Fibroblast of mammary gland (primary cell): ENCODE measurements around the gene CUL5.

Experiments
- DNase-seq: peaks from one replicate; pipeline ENCODE4 v3.0.0-alpha.2; 2010; ENCODE audit warnings: low read depth
- H3K4me3 ChIP-seq: 2 replicates; pipeline ENCODE4 v1.5.1; 2011; ENCODE audit warnings: low read depth, mild to moderate bottlenecking, low read length, moderate library complexity; ENCODE audit not compliant: control insufficient read depth
- CTCF ChIP-seq: conservative IDR thresholded peaks from 2 replicates; pipeline ENCODE4 v1.5.1; 2011; ENCODE audit warnings: low read depth, low read length, inconsistent platforms; ENCODE audit not compliant: control insufficient read depth, insufficient read depth

The CUL5 gene

GRCh38 chr11:108002476-108002875, 6.2 kb upstream of the CUL5 start:
- no peak for DNase-seq
- TF ChIP-seq CTCF: no peak
- no peak overlapping the region for H3K4me3 ChIP-seq

DNA sequence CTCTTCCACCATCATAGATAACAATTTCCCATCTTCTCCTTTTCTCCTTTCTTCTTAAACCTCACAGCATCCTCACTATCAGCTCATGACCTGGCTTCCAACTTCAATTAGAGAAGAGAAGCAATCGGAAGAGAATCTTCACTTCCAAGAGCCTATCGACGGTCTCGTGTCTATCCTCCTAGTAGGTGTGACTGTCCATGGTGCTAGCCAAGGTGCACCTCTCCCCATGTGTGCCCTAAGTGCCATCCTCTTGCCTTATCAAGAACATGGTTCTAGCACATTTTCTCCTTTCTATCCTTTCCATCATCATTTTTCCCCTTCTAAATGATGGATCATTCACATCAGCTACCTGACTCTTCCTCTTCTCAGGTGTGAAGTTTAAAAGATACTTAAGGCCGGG, 5.1 kb upstream of the CUL5 start:
- H3K4me3 ChIP-seq: no peak overlapping the region
- TF ChIP-seq CTCF: no peak
- no peak for DNase-seq

DNA sequence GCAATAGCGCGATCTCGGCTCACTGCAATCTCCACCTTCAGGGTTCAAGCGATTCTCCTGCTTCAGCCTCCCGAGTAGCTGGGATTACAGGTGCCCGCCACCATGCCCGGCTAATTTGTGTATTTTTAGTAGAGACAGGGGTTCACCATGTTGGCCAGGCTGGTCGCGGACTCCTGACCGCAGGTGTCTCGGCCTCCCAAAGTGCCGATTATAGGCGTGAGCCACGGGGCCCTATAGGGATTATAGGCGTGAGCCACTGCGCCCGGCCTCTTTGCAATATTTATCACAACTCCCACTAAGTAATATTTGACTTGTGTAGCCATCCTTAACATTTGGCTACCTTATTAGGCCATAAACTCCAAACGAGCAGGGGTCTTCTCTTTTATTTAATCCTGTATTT, 879 bp upstream of the CUL5 start:
- no peak overlapping the region for H3K4me3 ChIP-seq
- no peak for TF ChIP-seq CTCF

GRCh38 chr11:108009497-108010370, 1.0 kb downstream of the CUL5 start:
- no peak for TF ChIP-seq CTCF
- H3K4me3 ChIP-seq: peak overlapping the region; percentile 83
- DNase-seq: peak; percentile 18

More for the DNA sequence above, 879 bp upstream of the CUL5 start:
- DNase-seq: no peak

DNA sequence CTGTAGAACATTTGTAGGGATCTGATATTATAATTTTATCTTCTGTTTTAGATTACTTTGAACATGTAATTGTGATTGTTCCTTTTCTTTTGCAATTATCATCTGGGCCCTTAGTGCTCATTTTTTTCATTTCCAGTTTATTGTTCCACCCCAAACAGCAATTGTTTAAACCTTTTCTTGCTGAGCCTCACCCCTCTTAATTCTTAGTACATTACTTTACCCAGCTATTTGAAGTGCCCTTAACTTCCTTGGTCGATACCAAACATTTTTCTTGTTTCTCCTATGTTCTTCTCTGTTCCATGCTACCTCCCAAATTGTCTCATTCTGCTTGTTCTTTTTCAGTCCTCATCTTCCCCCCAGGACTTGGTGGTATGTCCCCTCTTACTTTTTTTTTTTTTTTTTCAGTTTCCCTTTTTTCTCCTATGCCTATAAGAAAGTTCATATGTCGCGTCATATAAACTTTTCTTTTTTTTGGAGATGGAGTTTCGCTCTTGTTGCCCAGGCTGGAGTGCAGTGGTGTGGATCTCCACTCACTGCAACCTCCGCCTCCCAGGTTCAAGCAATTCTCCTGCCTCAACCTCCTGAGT, 3.5 kb downstream of the CUL5 start:
- no peak for DNase-seq
- TF ChIP-seq CTCF: no peak
- no peak overlapping the region for H3K4me3 ChIP-seq

DNA sequence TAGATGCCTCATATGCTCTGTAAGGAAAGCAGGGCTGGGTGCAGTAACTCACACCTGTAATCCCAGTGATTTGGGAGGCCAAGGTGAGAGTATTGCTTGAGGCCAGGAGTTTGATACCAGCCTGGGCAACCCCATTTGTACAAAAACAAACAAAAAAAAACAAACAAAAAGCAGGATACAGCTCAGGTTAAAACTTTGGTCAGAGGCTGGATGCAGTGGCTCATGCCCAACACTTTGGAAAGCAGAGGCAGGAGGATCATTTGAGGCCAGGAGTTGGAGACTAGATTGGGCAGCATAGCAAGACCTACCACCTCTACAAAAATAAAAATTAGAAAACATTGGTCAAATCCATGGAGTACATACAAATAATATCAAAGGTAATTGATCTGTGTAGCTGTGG, 7.9 kb downstream of the CUL5 start:
- no peak for DNase-seq
- no peak for TF ChIP-seq CTCF

DNA sequence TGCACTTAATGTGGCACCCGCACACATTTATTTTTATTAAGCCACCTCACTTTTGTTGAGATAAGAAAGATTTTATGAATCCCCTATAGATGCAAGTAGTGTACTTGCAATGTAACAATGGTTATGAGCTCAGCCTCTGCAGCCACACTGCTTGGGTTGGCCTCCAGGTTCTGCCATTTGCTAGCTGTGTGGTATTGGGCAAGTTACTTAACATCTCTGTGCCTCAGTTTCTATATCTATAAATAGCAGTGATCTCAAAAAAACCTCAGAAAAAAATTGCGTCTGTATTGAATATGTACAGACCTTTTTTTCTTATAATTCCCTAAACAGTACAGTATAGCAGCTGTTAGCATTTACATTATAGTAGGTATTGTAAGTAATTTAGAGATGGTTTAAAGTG, 10.0 kb downstream of the CUL5 start:
- no peak overlapping the region for H3K4me3 ChIP-seq
- no peak for DNase-seq
- TF ChIP-seq CTCF: no peak

More for the DNA sequence above, 7.9 kb downstream of the CUL5 start:
- no peak overlapping the region for H3K4me3 ChIP-seq
